ENCODE results near the gene EXO1.

GRCh38 chr1:241813768-241814320 lies 34.2 kb upstream of the EXO1 start:
- TF ChIP-seq EGR1 (IDR thresholded peaks at IDR 0.05) (no peak), YY1 (IDR thresholded peaks at IDR 0.05; ENCODE audit: low read depth) (no peak), FOXM1 (IDR thresholded peaks at IDR 0.05; ENCODE audit: borderline replicate concordance, low read depth) (no peak)

All from Ishikawa (cell line).